ENCODE measurements around the gene MED12L.
"Not testable (repeated sequence)": the region's sequence is repeated elsewhere in the genome, so short reads cannot be mapped to it uniquely, and the experiment has no call there.

MED12L gene

DNA sequence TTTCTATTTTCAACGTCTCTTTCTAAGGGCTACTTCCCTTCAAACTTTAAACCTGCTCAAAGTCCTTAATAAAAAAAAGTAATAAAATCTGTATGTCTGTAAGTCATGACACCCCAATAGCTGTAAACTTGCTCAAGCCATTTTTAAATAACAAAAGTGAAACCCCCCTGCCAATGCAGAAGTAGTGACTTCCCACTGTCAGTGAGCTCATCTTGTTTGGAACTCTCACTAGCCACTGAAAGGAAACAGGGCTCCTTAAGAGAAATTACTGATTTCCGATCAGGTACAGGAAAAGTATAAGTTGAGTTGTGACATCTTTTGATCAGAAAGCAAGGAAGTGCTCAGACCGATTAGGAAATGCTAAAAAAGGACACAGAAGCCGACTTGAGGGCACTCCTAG lies 145.2 kb downstream of the MED12L start:
- TF ChIP-seq, protein P1, sequence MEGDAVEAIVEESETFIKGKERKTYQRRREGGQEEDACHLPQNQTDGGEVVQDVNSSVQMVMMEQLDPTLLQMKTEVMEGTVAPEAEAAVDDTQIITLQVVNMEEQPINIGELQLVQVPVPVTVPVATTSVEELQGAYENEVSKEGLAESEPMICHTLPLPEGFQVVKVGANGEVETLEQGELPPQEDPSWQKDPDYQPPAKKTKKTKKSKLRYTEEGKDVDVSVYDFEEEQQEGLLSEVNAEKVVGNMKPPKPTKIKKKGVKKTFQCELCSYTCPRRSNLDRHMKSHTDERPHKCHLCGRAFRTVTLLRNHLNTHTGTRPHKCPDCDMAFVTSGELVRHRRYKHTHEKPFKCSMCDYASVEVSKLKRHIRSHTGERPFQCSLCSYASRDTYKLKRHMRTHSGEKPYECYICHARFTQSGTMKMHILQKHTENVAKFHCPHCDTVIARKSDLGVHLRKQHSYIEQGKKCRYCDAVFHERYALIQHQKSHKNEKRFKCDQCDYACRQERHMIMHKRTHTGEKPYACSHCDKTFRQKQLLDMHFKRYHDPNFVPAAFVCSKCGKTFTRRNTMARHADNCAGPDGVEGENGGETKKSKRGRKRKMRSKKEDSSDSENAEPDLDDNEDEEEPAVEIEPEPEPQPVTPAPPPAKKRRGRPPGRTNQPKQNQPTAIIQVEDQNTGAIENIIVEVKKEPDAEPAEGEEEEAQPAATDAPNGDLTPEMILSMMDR (IDR thresholded peaks at IDR 0.05; ENCODE audit: low read depth, low read length), result no peak
- TF ChIP-seq POLR2A (IDR thresholded peaks at IDR 0.05; ENCODE audit: extremely low read depth, insufficient read length) (no peak), MYC (IDR thresholded peaks at IDR 0.05; ENCODE audit: low read depth, low read length) (no peak)
- TF ChIP-seq, protein P2, sequence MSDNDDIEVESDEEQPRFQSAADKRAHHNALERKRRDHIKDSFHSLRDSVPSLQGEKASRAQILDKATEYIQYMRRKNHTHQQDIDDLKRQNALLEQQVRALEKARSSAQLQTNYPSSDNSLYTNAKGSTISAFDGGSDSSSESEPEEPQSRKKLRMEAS (IDR thresholded peaks at IDR 0.05; ENCODE audit: low read depth, low read length), result no peak
- peak; percentile 8 for DNase-seq (ENCODE audit: low read depth)
- H3K4me3 ChIP-seq (ENCODE audit: low read depth, low read length), result no peak overlapping the region

DNA sequence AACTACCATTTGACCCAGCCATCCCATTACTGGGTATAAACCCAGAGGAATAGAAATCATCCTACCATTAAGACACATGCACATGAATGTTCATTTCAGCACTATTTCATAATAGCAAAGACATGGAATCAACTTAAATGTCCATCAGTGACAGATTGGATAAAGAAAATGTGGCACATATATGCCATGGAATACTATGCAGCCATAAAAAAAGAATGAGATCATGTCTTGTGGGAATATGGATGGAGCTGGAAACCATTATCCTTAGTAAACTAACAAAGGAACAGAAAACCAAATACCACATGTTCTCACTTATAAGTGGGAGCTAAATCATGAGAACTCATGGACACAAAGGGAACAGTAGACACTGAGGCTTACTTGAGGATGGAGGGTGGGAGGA lies 146.9 kb downstream of the MED12L start:
- DNase-seq (ENCODE audit: low read depth); H3K4me3 ChIP-seq (ENCODE audit: low read depth, low read length): not testable (repeated sequence)

DNA sequence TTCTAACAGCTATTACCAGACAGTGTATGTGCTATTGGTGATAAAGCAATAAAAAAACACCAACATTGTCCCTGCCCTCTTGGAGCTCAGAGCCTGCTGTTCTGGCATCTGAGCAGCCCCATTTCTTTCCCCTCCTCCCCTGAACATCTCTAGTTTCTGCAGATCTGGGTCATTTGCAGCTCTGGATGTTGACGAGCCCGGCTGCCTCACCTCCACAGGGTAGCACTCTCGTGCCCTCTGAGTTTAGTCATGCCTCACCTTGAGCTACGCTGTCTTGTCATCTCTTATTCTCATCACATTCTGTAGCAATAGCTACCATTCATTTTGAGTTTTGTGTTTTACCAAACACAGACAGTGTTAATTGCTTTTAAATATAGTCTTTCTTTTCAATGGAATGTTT lies 147.5 kb downstream of the MED12L start:
- TF ChIP-seq, protein P2 (IDR thresholded peaks at IDR 0.05; ENCODE audit: low read depth, low read length), result no peak
- TF ChIP-seq MYC (IDR thresholded peaks at IDR 0.05; ENCODE audit: low read depth, low read length) (no peak), POLR2A (IDR thresholded peaks at IDR 0.05; ENCODE audit: extremely low read depth, insufficient read length) (no peak)
- TF ChIP-seq, protein P1 (IDR thresholded peaks at IDR 0.05; ENCODE audit: low read depth, low read length), result no peak
- no peak overlapping the region for H3K4me3 ChIP-seq (ENCODE audit: low read depth, low read length)

DNA sequence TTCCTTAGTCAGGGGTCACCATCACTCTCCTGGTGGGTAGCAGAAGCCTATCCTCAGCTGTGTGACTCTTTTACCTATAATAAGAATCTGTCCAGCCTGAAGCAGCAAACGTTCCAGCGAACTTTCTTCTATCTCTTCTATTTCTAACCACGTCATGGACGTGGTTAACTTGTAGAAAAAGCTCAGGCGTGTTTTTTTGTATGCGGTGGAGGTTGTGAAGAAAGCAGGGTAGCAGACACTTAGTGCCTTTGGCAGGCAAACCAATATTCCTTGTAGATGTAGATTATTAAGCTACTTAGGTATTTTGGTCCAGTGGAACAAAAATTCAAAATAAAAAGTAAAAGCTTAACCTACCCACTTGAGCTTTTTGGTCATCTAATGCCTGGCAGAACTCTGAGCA lies 149.4 kb downstream of the MED12L start:
- no peak for DNase-seq (ENCODE audit: low read depth)
- no peak overlapping the region for H3K4me3 ChIP-seq (ENCODE audit: low read depth, low read length)
- TF ChIP-seq, protein P2 (IDR thresholded peaks at IDR 0.05; ENCODE audit: low read depth, low read length), result no peak
- TF ChIP-seq POLR2A (IDR thresholded peaks at IDR 0.05; ENCODE audit: extremely low read depth, insufficient read length) (no peak), MYC (IDR thresholded peaks at IDR 0.05; ENCODE audit: low read depth, low read length) (no peak)
- TF ChIP-seq, protein P1 (IDR thresholded peaks at IDR 0.05; ENCODE audit: low read depth, low read length), result no peak

More for the DNA sequence above, 147.5 kb downstream of the MED12L start:
- DNase-seq (ENCODE audit: low read depth), result no peak

DNA sequence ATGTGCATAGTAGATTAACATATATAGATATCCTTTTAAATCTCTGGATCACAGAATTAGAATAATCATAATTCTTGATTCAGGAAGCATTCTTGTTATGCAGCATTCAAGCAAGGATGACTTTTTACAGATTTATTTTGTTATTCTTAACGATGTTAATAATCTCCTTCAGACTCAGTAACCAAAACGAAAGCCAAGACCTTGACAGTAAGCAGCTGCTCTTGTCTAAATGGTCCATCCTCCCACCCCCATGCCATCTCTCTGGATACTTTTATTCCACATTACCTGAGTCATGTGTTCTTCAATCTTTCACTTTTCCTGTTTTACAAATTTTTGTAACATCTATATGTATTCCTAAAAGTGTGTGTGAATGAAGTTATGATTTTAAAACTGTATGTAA lies 150.9 kb downstream of the MED12L start:
- no peak for DNase-seq (ENCODE audit: low read depth)
- TF ChIP-seq POLR2A (IDR thresholded peaks at IDR 0.05; ENCODE audit: extremely low read depth, insufficient read length) (no peak), MYC (IDR thresholded peaks at IDR 0.05; ENCODE audit: low read depth, low read length) (no peak)
- TF ChIP-seq, protein P2 (IDR thresholded peaks at IDR 0.05; ENCODE audit: low read depth, low read length), result no peak
- TF ChIP-seq, protein P1 (IDR thresholded peaks at IDR 0.05; ENCODE audit: low read depth, low read length), result no peak
- no peak overlapping the region for H3K4me3 ChIP-seq (ENCODE audit: low read depth, low read length)

DNA sequence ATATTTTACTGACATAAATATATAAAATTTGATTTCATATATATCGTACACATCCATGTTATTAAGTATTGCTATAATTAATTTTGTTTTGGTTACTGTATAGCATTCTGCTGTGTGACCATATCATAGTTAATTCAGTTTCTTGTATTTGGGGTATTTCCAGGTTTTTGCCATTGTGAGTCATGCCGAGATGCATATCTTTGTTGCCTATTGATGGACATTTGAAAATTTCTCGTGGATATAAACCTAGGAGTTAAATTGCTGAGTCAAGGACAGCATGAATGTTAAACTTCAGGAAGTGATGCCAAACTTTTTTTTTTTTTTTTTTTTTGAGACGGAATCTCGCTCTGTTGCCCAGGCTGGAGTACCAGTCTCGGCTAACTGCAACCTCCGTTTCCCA lies 151.3 kb downstream of the MED12L start:
- no peak overlapping the region for H3K4me3 ChIP-seq (ENCODE audit: low read depth, low read length)
- DNase-seq (ENCODE audit: low read depth), result no peak
- TF ChIP-seq POLR2A (IDR thresholded peaks at IDR 0.05; ENCODE audit: extremely low read depth, insufficient read length) (no peak), MYC (IDR thresholded peaks at IDR 0.05; ENCODE audit: low read depth, low read length) (no peak)
- TF ChIP-seq, protein P2 (IDR thresholded peaks at IDR 0.05; ENCODE audit: low read depth, low read length), result no peak
- TF ChIP-seq, protein P1 (IDR thresholded peaks at IDR 0.05; ENCODE audit: low read depth, low read length), result no peak

DNA sequence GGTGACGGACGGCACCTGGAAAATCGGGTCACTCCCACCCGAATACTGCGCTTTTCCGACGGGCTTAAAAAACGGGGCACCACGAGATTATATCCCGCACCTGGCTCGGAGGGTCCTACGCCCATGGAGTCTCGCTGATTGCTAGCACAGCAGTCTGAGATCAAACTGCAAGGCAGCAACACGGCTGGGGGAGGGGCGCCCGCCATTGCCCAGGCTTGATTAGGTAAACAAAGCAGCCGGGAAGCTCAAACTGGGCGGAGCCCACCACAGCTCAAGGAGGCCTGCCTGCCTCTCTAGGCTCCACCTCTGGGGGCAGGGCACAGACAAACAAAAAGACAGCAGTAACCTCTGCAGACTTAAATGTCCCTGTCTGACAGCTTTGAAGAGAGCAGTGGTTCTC lies 156.5 kb downstream of the MED12L start:
- not testable (repeated sequence) for DNase-seq (ENCODE audit: low read depth); H3K4me3 ChIP-seq (ENCODE audit: low read depth, low read length)

Data from NB4 (cell line).